ENCODE results near the gene MIA.
"Not testable (repeated sequence)": the region's sequence is repeated elsewhere in the genome, so short reads cannot be mapped to it uniquely, and the experiment has no call there.

The MIA gene

GRCh38 chr19:40819479-40820234 lies 44.3 kb downstream of the MIA start:
- H3K27ac ChIP-seq (ENCODE audit: low read length); H3K9ac ChIP-seq (ENCODE audit: low read depth, low read length); H3K4me3 ChIP-seq (ENCODE audit: low read length); H3K36me3 ChIP-seq (ENCODE audit: insufficient read depth, low read depth, low read length); H3K9me3 ChIP-seq (ENCODE audit: insufficient read depth, low read depth, low read length); H3K4me1 ChIP-seq (ENCODE audit: insufficient read depth, low read length): not testable (repeated sequence)
- H3K27me3 ChIP-seq (ENCODE audit: insufficient read depth, low read length), result peaks cover 21% of the 10 kb centered on the region

- peaks cover 12% of the 10 kb centered on the region for H3K27me3 ChIP-seq (ENCODE audit: insufficient read depth, low read length)
- H3K4me1 ChIP-seq (ENCODE audit: insufficient read depth, low read length), result no peaks in the 10 kb centered on the region
- H3K9me3 ChIP-seq (ENCODE audit: insufficient read depth, low read depth, low read length), result no peaks in the 10 kb centered on the region
- no peak overlapping the region for H3K4me3 ChIP-seq (ENCODE audit: low read length)
- no peak overlapping the region for H3K27ac ChIP-seq (ENCODE audit: low read length)
- H3K36me3 ChIP-seq (ENCODE audit: insufficient read depth, low read depth, low read length), result no peaks in the 10 kb centered on the region
- H3K9ac ChIP-seq (ENCODE audit: low read depth, low read length), result no peak overlapping the region
These were observed 46.8 kb downstream of the MIA start for GRCh38 chr19:40822161-40822560.

GRCh38 chr19:40822704-40823553 lies 47.6 kb downstream of the MIA start:
- H3K27ac ChIP-seq (ENCODE audit: low read length); H3K9ac ChIP-seq (ENCODE audit: low read depth, low read length); H3K4me3 ChIP-seq (ENCODE audit: low read length): not testable (repeated sequence)

GRCh38 chr19:40824916-40825315 lies 49.6 kb downstream of the MIA start:
- not testable (repeated sequence) for H3K27me3 ChIP-seq (ENCODE audit: insufficient read depth, low read length); H3K9me3 ChIP-seq (ENCODE audit: insufficient read depth, low read depth, low read length); H3K27ac ChIP-seq (ENCODE audit: low read length); H3K9ac ChIP-seq (ENCODE audit: low read depth, low read length); H3K36me3 ChIP-seq (ENCODE audit: insufficient read depth, low read depth, low read length); H3K4me1 ChIP-seq (ENCODE audit: insufficient read depth, low read length); H3K4me3 ChIP-seq (ENCODE audit: low read length)

More at GRCh38 chr19:40822704-40823553, 47.6 kb downstream of the MIA start:
- not testable (repeated sequence) for H3K4me1 ChIP-seq (ENCODE audit: insufficient read depth, low read length); H3K27me3 ChIP-seq (ENCODE audit: insufficient read depth, low read length); H3K36me3 ChIP-seq (ENCODE audit: insufficient read depth, low read depth, low read length); H3K9me3 ChIP-seq (ENCODE audit: insufficient read depth, low read depth, low read length)

GRCh38 chr19:40825460-40826095 lies 50.3 kb downstream of the MIA start:
- H3K4me3 ChIP-seq (ENCODE audit: low read length); H3K9me3 ChIP-seq (ENCODE audit: insufficient read depth, low read depth, low read length); H3K27ac ChIP-seq (ENCODE audit: low read length); H3K36me3 ChIP-seq (ENCODE audit: insufficient read depth, low read depth, low read length); H3K27me3 ChIP-seq (ENCODE audit: insufficient read depth, low read length); H3K4me1 ChIP-seq (ENCODE audit: insufficient read depth, low read length); H3K9ac ChIP-seq (ENCODE audit: low read depth, low read length): not testable (repeated sequence)

GRCh38 chr19:40826312-40826698 lies 51.0 kb downstream of the MIA start:
- H3K9me3 ChIP-seq (ENCODE audit: insufficient read depth, low read depth, low read length); H3K4me3 ChIP-seq (ENCODE audit: low read length); H3K9ac ChIP-seq (ENCODE audit: low read depth, low read length); H3K27me3 ChIP-seq (ENCODE audit: insufficient read depth, low read length); H3K4me1 ChIP-seq (ENCODE audit: insufficient read depth, low read length); H3K27ac ChIP-seq (ENCODE audit: low read length); H3K36me3 ChIP-seq (ENCODE audit: insufficient read depth, low read depth, low read length): not testable (repeated sequence)

GRCh38 chr19:40826699-40827385 lies 51.5 kb downstream of the MIA start:
- H3K27ac ChIP-seq (ENCODE audit: low read length); H3K9me3 ChIP-seq (ENCODE audit: insufficient read depth, low read depth, low read length); H3K27me3 ChIP-seq (ENCODE audit: insufficient read depth, low read length): not testable (repeated sequence)

More at GRCh38 chr19:40826699-40827385, 51.5 kb downstream of the MIA start:
- not testable (repeated sequence) for H3K36me3 ChIP-seq (ENCODE audit: insufficient read depth, low read depth, low read length); H3K4me1 ChIP-seq (ENCODE audit: insufficient read depth, low read length); H3K4me3 ChIP-seq (ENCODE audit: low read length); H3K9ac ChIP-seq (ENCODE audit: low read depth, low read length)
